ENCODE data around the gene BTBD2. TPM values are rescaled to one million over a fixed set of nuclear protein-coding genes. Genes with fewer than 3 reads are reported as not detected.

Gene BTBD2
- total and polyA plus RNA-seq, 10 of the 15 experiments (the other 5 are each of a cell fraction or from before 2014, with no cell fraction given), result 0.13 to 66.2 (median 10.4) TPM

GRCh38 chr19:2047076-2047448 lies 31.5 kb upstream of the BTBD2 start (continued):
- no peak for TF ChIP-seq ESRRA (IDR thresholded peaks at IDR 0.05; ENCODE audit: low read length)
- no peak for TF ChIP-seq SREBF1 (IDR thresholded peaks at IDR 0.05; ENCODE audit: low read length)
- no peak for TF ChIP-seq CEBPZ (IDR thresholded peaks at IDR 0.05; ENCODE audit: low read depth, low read length)
- TF ChIP-seq RB1 (IDR thresholded peaks at IDR 0.05; ENCODE audit: borderline replicate concordance), result no peak
- no peak for TF ChIP-seq HCFC1 (IDR thresholded peaks at IDR 0.05; ENCODE audit: low read length)
- no peak for TF ChIP-seq EED (IDR thresholded peaks at IDR 0.05; ENCODE audit: low read depth)
- TF ChIP-seq ZNF687 (IDR thresholded peaks at IDR 0.05), result no peak
- no peak for TF ChIP-seq CBFB (IDR thresholded peaks at IDR 0.05; ENCODE audit: low read depth)
- TF ChIP-seq ZNF24 (IDR thresholded peaks at IDR 0.05), result no peak
- TF ChIP-seq SMC3 (IDR thresholded peaks at IDR 0.05; ENCODE audit: borderline replicate concordance, low read length), result 0 out of 2 replicates have a peak, but pooled peaks have one; percentile 13
- no peak for TF ChIP-seq SMAD5 (IDR thresholded peaks at IDR 0.05; ENCODE audit: low read depth)
- TF ChIP-seq IRF3 (IDR thresholded peaks at IDR 0.05), result no peak
- no peak for TF ChIP-seq MEF2A (IDR thresholded peaks at IDR 0.05; ENCODE audit: insufficient read depth, low read depth, low read length)
- no peak for TF ChIP-seq DPF2 (IDR thresholded peaks at IDR 0.05)
- no peak for TF ChIP-seq CREB1 (IDR thresholded peaks at IDR 0.05; ENCODE audit: low read depth)
- TF ChIP-seq PRDM15 (CRISPR knock-in tag; IDR thresholded peaks at IDR 0.05), result no peak
- no peak for TF ChIP-seq SREBF2 (IDR thresholded peaks at IDR 0.05; ENCODE audit: low read length)
- TF ChIP-seq TARDBP (IDR thresholded peaks at IDR 0.05; ENCODE audit: borderline replicate concordance), result no peak
- TF ChIP-seq PML (IDR thresholded peaks at IDR 0.05; ENCODE audit: low read length), result peak; percentile 34; the same call in 1 of the 2 replicates
- TF ChIP-seq MEF2B (IDR thresholded peaks at IDR 0.05; ENCODE audit: partially characterized antibody, poor library complexity, severe bottlenecking), result no peak
